Activated CD8-positive, alpha-beta memory T cell treated with anti-CD3 and anti-CD28 coated beads, Interleukin-2, amount 10 ng/mL, durations not matched to agents 7 days and 5 days (primary cell): Measurements from ENCODE around the gene OR52K1. TPM values are rescaled to one million over a fixed set of nuclear protein-coding genes. Genes with fewer than 3 reads are reported as not detected.

Experiments used
- ATAC-seq: fragments of 150-1000 bp; cut with Tn5 transposase; one replicate; pipeline ENCODE4 v1.10.0; 2021; ENCODE audit warnings: moderate library complexity
- CTCF ChIA-PET: fragments of 350-600 bp; sonication (Branson Sonifier 250); formaldehyde crosslinking; loops from one replicate; lab custom pipeline; 2021; ENCODE audit warnings: antibody characterized with exemption; lab: Charles Lee
- DNase-seq: peaks from one replicate; pipeline ENCODE4 v3.0.0-alpha.2; 2020
- H3K27ac Mint-ChIP-seq: one replicate; pipeline ENCODE4 v1.8.0; 2021; ENCODE audit warnings: mild to moderate bottlenecking, mixed read lengths
- H3K27me3 Mint-ChIP-seq: one replicate; pipeline ENCODE4 v1.8.0; 2021; ENCODE audit warnings: mixed read lengths
- H3K36me3 Mint-ChIP-seq: one replicate; pipeline ENCODE4 v1.8.0; 2021; ENCODE audit warnings: mild to moderate bottlenecking, mixed read lengths
- H3K4me1 Mint-ChIP-seq: one replicate; pipeline ENCODE4 v1.8.0; 2021; ENCODE audit warnings: mixed read lengths
- H3K4me3 Mint-ChIP-seq: one replicate; pipeline ENCODE4 v1.8.0; 2021; ENCODE audit warnings: mild to moderate bottlenecking, moderate library complexity, mixed read lengths
- H3K9me3 Mint-ChIP-seq: one replicate; pipeline ENCODE4 v1.8.0; 2022; ENCODE audit warnings: low read depth, mixed read lengths
- total RNA-seq, 2 experiments: library from RNA; stranded (reverse); gene quantifications; one replicate each; pipeline ENCODE4 v1.2.3, GENCODE V29; 2021

The OR52K1 gene
- not detected for total RNA-seq

- peaks cover 18% of the 10 kb centered on the region for H3K27me3 Mint-ChIP-seq
- no peaks in the 10 kb centered on the region for H3K36me3 Mint-ChIP-seq
These were observed at the start of gene OR52K1 for GRCh38 chr11:4482445-4482844. OR52K1 (plus strand) TSS chr11:4482646; CDS start chr11:4488901, 6,255 bp downstream.

GRCh38 chr11:4433856-4434255 is 48.6 kb upstream of the OR52K1 start:
- H3K9me3 Mint-ChIP-seq: no peaks in the 10 kb centered on the region
- H3K4me3 Mint-ChIP-seq: no peak overlapping the region
- H3K4me1 Mint-ChIP-seq: no peaks in the 10 kb centered on the region
- no peak for ATAC-seq
- no peaks in the 10 kb centered on the region for H3K36me3 Mint-ChIP-seq
- DNase-seq: no peak
- peaks cover 20% of the 10 kb centered on the region for H3K27me3 Mint-ChIP-seq
- CTCF ChIA-PET: no interaction called here
- no peak overlapping the region for H3K27ac Mint-ChIP-seq

More at GRCh38 chr11:4482445-4482844, at the start of gene OR52K1:
- CTCF ChIA-PET: no interaction called here
- no peak for DNase-seq
- no peaks in the 10 kb centered on the region for H3K9me3 Mint-ChIP-seq
- H3K27ac Mint-ChIP-seq: no peak within 1 kb of the TSS
- H3K4me3 Mint-ChIP-seq: no peak within 1 kb of the TSS
- peaks cover 10% of the 10 kb centered on the region for H3K4me1 Mint-ChIP-seq
- ATAC-seq: no peak

- no peak for ATAC-seq
- Mint-ChIP-seq H3K27me3 (peaks cover 19% of the 10 kb centered on the region), H3K27ac (no peak overlapping the region), H3K36me3 (no peaks in the 10 kb centered on the region), H3K9me3 (no peaks in the 10 kb centered on the region), H3K4me1 (no peaks in the 10 kb centered on the region), H3K4me3 (no peak overlapping the region)
- no peak for DNase-seq
- CTCF ChIA-PET: no interaction called here
These were observed 46.0 kb upstream of the OR52K1 start for GRCh38 chr11:4436411-4436810.

GRCh38 chr11:4441515-4441914 is 40.9 kb upstream of the OR52K1 start:
- ATAC-seq: no peak
- no peak for DNase-seq
- Mint-ChIP-seq H3K4me1 (no peaks in the 10 kb centered on the region), H3K36me3 (no peaks in the 10 kb centered on the region), H3K27ac (no peak overlapping the region), H3K27me3 (peaks cover 10% of the 10 kb centered on the region), H3K4me3 (no peak overlapping the region), H3K9me3 (no peaks in the 10 kb centered on the region)
- CTCF ChIA-PET: no interaction called here

- Mint-ChIP-seq H3K27ac (no peak overlapping the region), H3K4me3 (no peak overlapping the region), H3K27me3 (peaks cover 5% of the 10 kb centered on the region), H3K4me1 (no peaks in the 10 kb centered on the region), H3K9me3 (no peaks in the 10 kb centered on the region), H3K36me3 (no peaks in the 10 kb centered on the region)
- CTCF ChIA-PET: no interaction called here
- ATAC-seq (no peak), DNase-seq (no peak)
These were observed 39.1 kb upstream of the OR52K1 start for GRCh38 chr11:4443232-4443891.

GRCh38 chr11:4448995-4449394 is 33.5 kb upstream of the OR52K1 start, which contains the start of gene OR52K2:
OR52K2 (plus strand) TSS chr11:4449295; CDS start chr11:4449340, 45 bp downstream.
- no peak within 1 kb of the TSS for H3K4me3 Mint-ChIP-seq
- H3K27me3 Mint-ChIP-seq: peaks cover 6% of the 10 kb centered on the region
- ATAC-seq: no peak
- H3K27ac Mint-ChIP-seq: no peak within 1 kb of the TSS
- peaks cover 1% of the 10 kb centered on the region for H3K4me1 Mint-ChIP-seq
- CTCF ChIA-PET: no interaction called here
- no peak for DNase-seq
- peaks cover under 1% of the 10 kb centered on the region for H3K9me3 Mint-ChIP-seq
- H3K36me3 Mint-ChIP-seq: peaks cover under 1% of the 10 kb centered on the region

- CTCF ChIA-PET: no interaction called here
- no peak overlapping the region for H3K4me3 Mint-ChIP-seq
- H3K4me1 Mint-ChIP-seq: peaks cover 13% of the 10 kb centered on the region
- no peak for ATAC-seq
- peaks cover 6% of the 10 kb centered on the region for H3K36me3 Mint-ChIP-seq
- no peak overlapping the region for H3K27ac Mint-ChIP-seq
- H3K9me3 Mint-ChIP-seq: peaks cover 6% of the 10 kb centered on the region
- DNase-seq: no peak
- H3K27me3 Mint-ChIP-seq: peaks cover 6% of the 10 kb centered on the region
These were observed 29.3 kb upstream of the OR52K1 start for GRCh38 chr11:4453118-4453517.

- Mint-ChIP-seq H3K27me3 (peaks cover 11% of the 10 kb centered on the region), H3K4me3 (no peak overlapping the region), H3K9me3 (peaks cover 6% of the 10 kb centered on the region), H3K4me1 (peaks cover 14% of the 10 kb centered on the region), H3K36me3 (peaks cover 6% of the 10 kb centered on the region), H3K27ac (no peak overlapping the region)
- CTCF ChIA-PET: no interaction called here
- no peak for DNase-seq
- ATAC-seq: no peak
These were observed 28.4 kb upstream of the OR52K1 start for GRCh38 chr11:4454021-4454420.

GRCh38 chr11:4455419-4455818 is 27.0 kb upstream of the OR52K1 start:
- DNase-seq (no peak), ATAC-seq (no peak)
- H3K27me3 Mint-ChIP-seq: peaks cover 17% of the 10 kb centered on the region
- H3K4me1 Mint-ChIP-seq: peaks cover 21% of the 10 kb centered on the region
- H3K36me3 Mint-ChIP-seq: peaks cover 6% of the 10 kb centered on the region
- peaks cover 6% of the 10 kb centered on the region for H3K9me3 Mint-ChIP-seq
- no peak overlapping the region for H3K4me3 Mint-ChIP-seq
- H3K27ac Mint-ChIP-seq: no peak overlapping the region
- CTCF ChIA-PET: no interaction called here

GRCh38 chr11:4459500-4459899 is 22.9 kb upstream of the OR52K1 start:
- ATAC-seq (no peak), DNase-seq (no peak)
- Mint-ChIP-seq H3K27ac (no peak overlapping the region), H3K36me3 (peaks cover 10% of the 10 kb centered on the region), H3K9me3 (peaks cover 7% of the 10 kb centered on the region), H3K4me1 (peaks cover 24% of the 10 kb centered on the region), H3K27me3 (peaks cover 13% of the 10 kb centered on the region), H3K4me3 (no peak overlapping the region)
- CTCF ChIA-PET: no interaction called here

- peaks cover 10% of the 10 kb centered on the region for H3K9me3 Mint-ChIP-seq
- peaks cover 19% of the 10 kb centered on the region for H3K4me1 Mint-ChIP-seq
- H3K4me3 Mint-ChIP-seq: no peak overlapping the region
- H3K27ac Mint-ChIP-seq: no peak overlapping the region
- no peak for DNase-seq
- peaks cover 17% of the 10 kb centered on the region for H3K36me3 Mint-ChIP-seq
- ATAC-seq: no peak
- CTCF ChIA-PET: no interaction called here
- H3K27me3 Mint-ChIP-seq: peaks cover 13% of the 10 kb centered on the region
These were observed 22.3 kb upstream of the OR52K1 start for GRCh38 chr11:4460151-4460550.

GRCh38 chr11:4464216-4465159 is 18.0 kb upstream of the OR52K1 start:
- Mint-ChIP-seq H3K9me3 (peaks cover 10% of the 10 kb centered on the region), H3K27me3 (peaks cover 11% of the 10 kb centered on the region), H3K36me3 (peaks cover 19% of the 10 kb centered on the region), H3K4me1 (peaks cover 14% of the 10 kb centered on the region), H3K4me3 (no peak overlapping the region), H3K27ac (peak overlapping the region; percentile 56)
- DNase-seq (no peak), ATAC-seq (no peak)
- CTCF ChIA-PET: no interaction called here

GRCh38 chr11:4465407-4465806 is 17.0 kb upstream of the OR52K1 start:
- DNase-seq (no peak), ATAC-seq (no peak)
- Mint-ChIP-seq H3K27ac (no peak overlapping the region), H3K4me1 (peaks cover 10% of the 10 kb centered on the region), H3K9me3 (peaks cover 10% of the 10 kb centered on the region), H3K27me3 (peaks cover 14% of the 10 kb centered on the region), H3K4me3 (no peak overlapping the region), H3K36me3 (peaks cover 19% of the 10 kb centered on the region)
- CTCF ChIA-PET: interaction anchor here (0.6 kb wide), 1 partner anchor 110 kb away, joined by 3 read pairs; no protein-coding TSS in a partner anchor
